Bronchial epithelial cell (primary cell): Measurements from ENCODE around the gene EEF1A1. TPM values are rescaled to one million over a fixed set of nuclear protein-coding genes. Genes with fewer than 3 reads are reported as not detected.

Experiments used
- DNase-seq: peaks from one replicate; pipeline ENCODE4 v3.0.0-alpha.2; 2010; ENCODE audit warnings: low read depth
- FAIRE-seq: peaks from 2 replicates; lab custom pipeline; 2011; peaks lifted over from hg19 to GRCh38; lab: Jason Lieb, UNC
- H3K27me3 ChIP-seq: 2 replicates; pipeline ENCODE4 v1.5.1; 2011; ENCODE audit warnings: low read length; ENCODE audit not compliant: control insufficient read depth, insufficient read depth
- H3K36me3 ChIP-seq: 2 replicates; pipeline ENCODE4 v1.5.1; 2011; ENCODE audit warnings: low read length; ENCODE audit not compliant: control insufficient read depth, insufficient read depth
- H3K4me3 ChIP-seq: 2 replicates; pipeline ENCODE4 v1.5.1; 2011; ENCODE audit warnings: mild to moderate bottlenecking, low read depth, low read length, control low read depth
- total RNA-seq: library from RNA; depleted of rRNA; stranded (reverse); fragments of >200 nt; gene quantifications from 2 replicates; pipeline ENCODE4 v1.2.1, GENCODE V29; 2014
- TF ChIP-seq, protein P1 (sequence below): IDR thresholded peaks from 2 replicates; pipeline ENCODE4 v1.5.1; 2011; ENCODE audit warnings: mild to moderate bottlenecking, moderate library complexity, low read length, control low read depth, inconsistent platforms; ENCODE audit not compliant: insufficient read depth, severe bottlenecking

Gene EEF1A1
- total RNA-seq, 1 donor from 2014 or later: 62,692 TPM

DNA sequence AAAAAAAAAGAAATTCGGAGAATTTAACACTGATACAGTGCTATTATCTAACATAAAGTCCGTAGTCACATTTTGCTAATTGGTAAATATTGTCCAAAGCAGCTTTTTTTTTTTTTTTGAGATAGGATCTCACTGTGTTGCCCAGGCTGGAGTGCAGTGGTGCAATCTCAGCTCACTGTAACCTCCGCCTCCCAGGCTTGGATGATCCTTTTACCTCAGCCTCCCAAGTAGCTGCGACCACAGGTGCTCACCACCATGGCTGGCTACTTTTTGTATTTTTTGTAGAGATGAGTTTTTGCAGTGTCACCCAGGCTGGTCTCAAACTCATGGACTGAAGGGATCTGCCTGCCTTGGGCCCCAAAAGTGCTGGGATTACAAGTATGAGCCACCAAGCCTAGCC, 43.4 kb downstream of the EEF1A1 start:
- TF ChIP-seq, protein P1, sequence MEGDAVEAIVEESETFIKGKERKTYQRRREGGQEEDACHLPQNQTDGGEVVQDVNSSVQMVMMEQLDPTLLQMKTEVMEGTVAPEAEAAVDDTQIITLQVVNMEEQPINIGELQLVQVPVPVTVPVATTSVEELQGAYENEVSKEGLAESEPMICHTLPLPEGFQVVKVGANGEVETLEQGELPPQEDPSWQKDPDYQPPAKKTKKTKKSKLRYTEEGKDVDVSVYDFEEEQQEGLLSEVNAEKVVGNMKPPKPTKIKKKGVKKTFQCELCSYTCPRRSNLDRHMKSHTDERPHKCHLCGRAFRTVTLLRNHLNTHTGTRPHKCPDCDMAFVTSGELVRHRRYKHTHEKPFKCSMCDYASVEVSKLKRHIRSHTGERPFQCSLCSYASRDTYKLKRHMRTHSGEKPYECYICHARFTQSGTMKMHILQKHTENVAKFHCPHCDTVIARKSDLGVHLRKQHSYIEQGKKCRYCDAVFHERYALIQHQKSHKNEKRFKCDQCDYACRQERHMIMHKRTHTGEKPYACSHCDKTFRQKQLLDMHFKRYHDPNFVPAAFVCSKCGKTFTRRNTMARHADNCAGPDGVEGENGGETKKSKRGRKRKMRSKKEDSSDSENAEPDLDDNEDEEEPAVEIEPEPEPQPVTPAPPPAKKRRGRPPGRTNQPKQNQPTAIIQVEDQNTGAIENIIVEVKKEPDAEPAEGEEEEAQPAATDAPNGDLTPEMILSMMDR: no peak
- H3K27me3 ChIP-seq: no peaks in the 10 kb centered on the region
- peaks cover 24% of the 10 kb centered on the region for H3K36me3 ChIP-seq
- FAIRE-seq (no peak), DNase-seq (no peak)
- no peak overlapping the region for H3K4me3 ChIP-seq

DNA sequence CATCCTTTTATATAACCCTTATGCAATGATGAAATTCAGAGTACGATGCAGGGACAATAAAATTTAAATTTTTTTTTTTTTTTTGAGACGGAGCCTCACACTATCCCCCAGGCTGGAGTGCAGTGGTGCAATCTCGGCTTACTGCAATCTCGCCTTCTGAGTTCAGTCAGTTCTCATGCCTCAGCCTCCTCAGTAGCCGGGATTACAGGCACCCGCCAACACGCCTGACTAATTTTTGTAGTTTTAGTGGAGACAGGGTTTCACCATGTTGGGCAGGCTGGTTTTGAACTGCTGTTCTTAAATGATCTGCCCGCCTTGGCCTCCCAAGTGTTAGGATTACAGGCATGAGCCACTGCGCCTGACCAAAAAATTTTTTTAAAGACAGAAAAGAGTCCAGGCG, 44.1 kb downstream of the EEF1A1 start:
- no peaks in the 10 kb centered on the region for H3K27me3 ChIP-seq
- peaks cover 18% of the 10 kb centered on the region for H3K36me3 ChIP-seq
- FAIRE-seq (no peak), DNase-seq (no peak)
- no peak overlapping the region for H3K4me3 ChIP-seq
- TF ChIP-seq, protein P1: no peak

GRCh38 chr6:73471686-73472290, 49.0 kb downstream of the EEF1A1 start:
- FAIRE-seq: no peak
- no peak overlapping the region for H3K4me3 ChIP-seq
- DNase-seq: no peak

More at GRCh38 chr6:73471686-73472290, 49.0 kb downstream of the EEF1A1 start:
- TF ChIP-seq, protein P1: no peak
- peaks cover 17% of the 10 kb centered on the region for H3K36me3 ChIP-seq
- H3K27me3 ChIP-seq: no peaks in the 10 kb centered on the region

Other genes with a start within 250 kb of the EEF1A1 start
- not detected in 2 replicates for gene DPPA5, start 166.8 kb downstream of the EEF1A1 start, total RNA-seq
- gene KHDC3L, start 158.4 kb downstream of the EEF1A1 start, total RNA-seq: not detected in 2 replicates
- not detected in 2 replicates for gene OOEP, start 151.1 kb downstream of the EEF1A1 start, total RNA-seq
- gene DDX43, start 126.2 kb downstream of the EEF1A1 start, total RNA-seq: 0.26 and 0.64 TPM in 2 replicates
- 3.6 and 3.9 TPM in 2 replicates for gene CGAS, start 68.7 kb downstream of the EEF1A1 start, total RNA-seq
- gene MTO1, start 59.3 kb downstream of the EEF1A1 start, total RNA-seq: 40.3 and 47.1 TPM in 2 replicates
- gene SLC17A5, start 133.0 kb upstream of the EEF1A1 start, total RNA-seq: 12.4 and 18.7 TPM in 2 replicates
- 23.6 and 27.4 TPM in 2 replicates for gene CD109, start 175.2 kb upstream of the EEF1A1 start, total RNA-seq